ENCODE data around the gene ZNRF4. TPM values are rescaled to one million over a fixed set of nuclear protein-coding genes. Genes with fewer than 3 reads are reported as not detected.
"Not testable (repeated sequence)": the region's sequence is repeated elsewhere in the genome, so short reads cannot be mapped to it uniquely, and the experiment has no call there.

Gene ZNRF4, protein sequence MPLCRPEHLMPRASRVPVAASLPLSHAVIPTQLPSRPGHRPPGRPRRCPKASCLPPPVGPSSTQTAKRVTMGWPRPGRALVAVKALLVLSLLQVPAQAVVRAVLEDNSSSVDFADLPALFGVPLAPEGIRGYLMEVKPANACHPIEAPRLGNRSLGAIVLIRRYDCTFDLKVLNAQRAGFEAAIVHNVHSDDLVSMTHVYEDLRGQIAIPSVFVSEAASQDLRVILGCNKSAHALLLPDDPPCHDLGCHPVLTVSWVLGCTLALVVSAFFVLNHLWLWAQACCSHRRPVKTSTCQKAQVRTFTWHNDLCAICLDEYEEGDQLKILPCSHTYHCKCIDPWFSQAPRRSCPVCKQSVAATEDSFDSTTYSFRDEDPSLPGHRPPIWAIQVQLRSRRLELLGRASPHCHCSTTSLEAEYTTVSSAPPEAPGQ
- total RNA-seq: not detected in 2 replicates

DNA sequence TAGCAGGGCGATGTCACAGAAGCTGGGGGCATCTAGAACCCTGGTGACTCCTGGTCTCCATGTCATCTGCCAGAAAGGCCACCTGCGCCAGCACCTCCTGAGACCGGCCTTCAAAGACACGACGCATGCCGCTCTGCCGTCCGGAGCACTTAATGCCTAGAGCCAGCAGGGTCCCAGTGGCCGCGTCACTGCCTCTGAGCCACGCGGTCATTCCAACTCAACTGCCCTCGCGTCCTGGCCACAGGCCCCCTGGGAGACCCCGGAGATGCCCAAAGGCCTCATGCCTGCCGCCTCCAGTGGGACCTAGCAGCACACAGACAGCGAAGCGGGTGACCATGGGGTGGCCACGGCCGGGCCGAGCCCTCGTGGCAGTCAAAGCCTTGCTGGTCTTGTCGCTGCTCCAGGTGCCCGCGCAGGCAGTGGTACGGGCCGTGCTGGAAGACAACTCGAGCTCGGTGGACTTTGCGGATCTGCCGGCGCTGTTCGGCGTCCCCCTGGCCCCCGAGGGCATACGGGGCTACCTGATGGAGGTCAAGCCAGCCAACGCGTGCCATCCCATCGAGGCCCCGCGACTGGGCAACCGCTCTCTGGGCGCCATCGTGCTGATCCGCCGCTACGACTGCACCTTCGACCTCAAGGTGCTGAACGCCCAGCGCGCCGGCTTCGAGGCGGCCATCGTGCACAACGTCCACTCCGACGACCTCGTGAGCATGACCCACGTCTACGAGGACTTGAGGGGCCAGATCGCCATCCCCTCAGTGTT is at the start of gene ZNRF4:
Gene ZNRF4, plus strand, starts transcription at position 51 of the 763 bp plus-strand sequence. Its CDS starts 75 bp downstream, at position 126.
- DNase-seq (ENCODE audit: extremely low read depth, low read depth, low spot score): no peak

- DNase-seq (ENCODE audit: extremely low read depth, low read depth, low spot score): not testable (repeated sequence)
Observed at GRCh38 chr19:5406198-5406597, 49.0 kb upstream of the ZNRF4 start.

DNA sequence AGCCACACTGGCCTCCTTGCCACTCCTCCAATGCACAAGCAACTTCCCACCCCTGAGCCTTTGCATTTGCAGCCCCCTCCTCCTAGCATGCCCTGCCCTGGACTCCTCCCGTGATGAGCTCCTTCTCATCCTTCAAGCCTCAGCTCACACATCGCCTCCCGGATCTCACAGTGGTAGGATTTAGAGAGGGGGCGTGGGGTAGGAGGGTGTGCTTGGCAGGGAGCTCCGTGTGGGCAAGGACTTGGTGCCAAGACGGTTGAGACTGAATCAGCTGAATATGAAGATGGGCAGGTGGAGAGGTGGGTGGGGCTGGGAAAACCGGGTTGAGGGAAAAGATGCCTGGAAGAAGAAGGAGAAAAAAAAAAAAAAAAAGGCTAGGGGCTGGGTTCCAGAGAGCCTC is 48.4 kb upstream of the ZNRF4 start:
- DNase-seq (ENCODE audit: extremely low read depth, low read depth, low spot score): no peak

- peak; percentile 10 for DNase-seq (ENCODE audit: extremely low read depth, low read depth, low spot score)
Observed at GRCh38 chr19:5407356-5407755, 47.9 kb upstream of the ZNRF4 start.

DNA sequence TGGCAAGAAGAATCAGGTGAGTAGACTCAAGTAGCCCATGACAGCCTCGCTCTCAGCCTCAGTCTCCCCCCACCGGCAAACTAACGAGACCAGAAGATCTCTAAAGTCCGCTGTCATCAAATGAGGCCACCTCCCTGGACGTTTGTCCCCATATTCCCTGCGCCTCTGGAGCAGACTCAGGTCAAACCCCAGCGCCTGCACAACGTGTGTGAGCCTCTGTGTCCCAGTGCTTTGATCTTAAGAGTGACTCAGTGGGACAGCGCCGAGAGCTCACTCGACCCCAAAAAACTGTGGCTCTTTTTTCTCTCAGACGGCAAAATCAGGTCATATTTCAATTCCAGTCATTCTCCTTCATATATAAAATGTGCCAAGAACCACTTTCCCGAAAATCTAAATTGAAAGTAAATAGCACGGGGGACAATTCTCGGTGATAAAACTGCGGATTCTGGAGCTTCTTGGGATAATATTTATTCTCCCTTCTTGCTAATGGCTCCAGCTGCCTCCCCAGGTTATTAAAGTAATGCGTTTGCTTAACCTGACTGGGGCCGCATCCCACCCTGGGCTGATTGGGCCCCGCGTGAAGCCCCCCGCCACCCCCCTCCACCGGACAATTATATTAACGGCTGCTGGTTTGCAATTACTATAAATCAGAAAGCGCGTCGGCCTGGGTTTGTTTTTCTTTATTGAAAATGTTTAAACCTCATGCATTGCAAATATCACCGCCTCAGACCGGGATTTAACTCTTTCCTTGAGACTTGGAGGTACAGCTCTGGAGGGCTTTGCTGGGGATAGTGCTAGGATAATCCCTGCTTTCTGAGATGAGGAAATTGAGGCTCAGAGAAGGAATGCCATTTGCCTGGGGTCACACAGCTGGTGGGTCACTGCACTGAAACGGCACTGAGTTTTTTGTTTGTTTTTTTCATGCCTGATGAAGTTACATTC is 37.5 kb upstream of the ZNRF4 start:
- DNase-seq (ENCODE audit: extremely low read depth, low read depth, low spot score): no peak

GRCh38 chr19:5418677-5419076 is 36.5 kb upstream of the ZNRF4 start:
- no peak for DNase-seq (ENCODE audit: extremely low read depth, low read depth, low spot score)

- DNase-seq (ENCODE audit: extremely low read depth, low read depth, low spot score): no peak
Observed at GRCh38 chr19:5420953-5421352, 34.3 kb upstream of the ZNRF4 start.

DNA sequence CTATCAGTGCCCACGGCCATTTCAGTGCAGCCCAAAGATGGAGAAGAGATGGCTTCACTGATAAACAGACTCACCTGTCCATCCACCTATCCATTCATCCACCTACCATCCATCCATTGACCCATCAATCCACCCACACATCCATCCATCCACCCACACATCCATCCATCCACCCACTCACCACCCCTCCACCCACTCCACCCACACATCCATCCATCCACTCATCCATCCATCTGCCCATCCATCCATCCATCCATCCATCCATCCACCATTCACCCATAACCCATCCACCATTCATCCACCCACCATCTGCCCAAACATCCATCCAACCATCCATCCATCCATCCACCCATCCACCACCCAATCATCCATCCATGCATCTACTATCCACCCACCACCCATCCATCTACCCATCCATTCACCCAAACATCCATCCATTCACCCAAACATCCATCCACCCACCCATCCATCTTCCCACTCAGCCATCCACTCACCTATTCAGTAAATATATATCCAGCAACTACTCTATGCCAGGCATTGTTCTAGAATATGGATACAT is 31.6 kb upstream of the ZNRF4 start:
- no peak for DNase-seq (ENCODE audit: extremely low read depth, low read depth, low spot score)

GRCh38 chr19:5424192-5424973 is 30.8 kb upstream of the ZNRF4 start:
- DNase-seq (ENCODE audit: extremely low read depth, low read depth, low spot score): no peak

GRCh38 chr19:5425260-5425659 is 30.0 kb upstream of the ZNRF4 start:
- no peak for DNase-seq (ENCODE audit: extremely low read depth, low read depth, low spot score)

DNA sequence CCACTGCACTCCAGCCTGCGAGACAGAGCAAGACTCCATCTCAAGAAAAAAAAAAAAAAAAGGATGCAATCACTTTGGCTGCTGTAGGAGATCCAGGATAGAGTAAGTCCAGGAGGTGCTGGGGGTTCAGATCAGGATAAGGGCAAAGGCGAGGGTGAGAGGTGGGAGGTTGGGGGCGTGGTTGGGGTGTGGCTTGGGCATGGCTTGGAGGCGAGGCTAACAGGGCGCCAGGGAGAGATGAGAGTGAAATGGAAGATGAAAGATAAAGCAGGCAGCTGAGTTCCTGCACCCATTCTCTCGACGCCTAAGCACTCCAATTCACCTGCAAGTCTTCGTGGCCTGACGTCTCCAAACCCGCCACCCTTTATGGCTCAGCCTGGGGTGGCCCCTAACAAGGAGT is 25.0 kb upstream of the ZNRF4 start:
- no peak for DNase-seq (ENCODE audit: extremely low read depth, low read depth, low spot score)

DNA sequence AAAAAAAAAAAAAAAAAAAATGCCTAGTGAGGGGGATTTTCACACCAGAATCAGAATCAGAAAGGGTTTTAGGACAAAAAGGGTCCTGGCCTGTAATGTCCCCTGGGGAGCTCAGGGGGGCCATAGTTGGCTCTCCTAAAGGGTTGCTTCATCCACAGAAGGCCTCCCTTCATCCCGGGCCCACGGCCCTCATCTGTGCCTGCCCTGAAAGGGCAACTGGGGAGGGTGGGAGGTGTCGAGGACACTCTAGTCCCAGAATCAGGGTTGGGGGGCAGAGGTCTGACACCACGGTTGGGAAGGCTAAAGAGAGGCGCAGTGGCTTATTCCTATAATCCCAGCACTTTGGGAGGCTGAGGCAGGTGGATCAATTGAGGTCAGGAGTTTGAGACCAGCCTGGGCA is 22.5 kb upstream of the ZNRF4 start:
- DNase-seq (ENCODE audit: extremely low read depth, low read depth, low spot score): no peak

DNA sequence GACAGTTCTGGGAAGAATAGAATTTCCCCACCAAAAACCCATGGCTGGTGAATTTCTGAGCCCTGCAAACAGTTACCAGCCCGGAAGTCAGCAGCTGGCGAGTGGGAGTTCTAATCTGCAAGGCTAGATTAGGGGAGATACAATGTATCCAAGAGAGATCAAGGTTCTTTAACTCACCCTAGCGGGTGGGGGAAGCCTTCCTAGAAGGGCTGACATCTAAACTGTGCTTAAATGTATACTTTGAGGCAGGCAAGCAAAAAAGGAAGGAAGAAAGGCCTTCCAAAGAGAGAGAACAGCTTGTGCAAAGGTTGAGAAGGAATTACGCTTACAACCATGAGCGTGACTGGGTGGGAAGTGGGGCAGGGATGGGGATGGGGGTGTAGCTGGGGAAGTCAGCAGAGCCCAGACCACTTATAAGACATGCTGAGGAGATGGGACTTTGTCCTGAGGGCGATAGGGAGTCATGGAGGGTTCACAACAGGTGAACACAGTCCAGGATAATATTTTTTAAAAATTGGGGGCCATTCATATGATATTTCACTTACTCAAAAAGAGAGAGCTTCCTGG is 20.8 kb upstream of the ZNRF4 start:
- no peak for DNase-seq (ENCODE audit: extremely low read depth, low read depth, low spot score)

- no peak for DNase-seq (ENCODE audit: extremely low read depth, low read depth, low spot score)
Observed at GRCh38 chr19:5434970-5435641, 20.1 kb upstream of the ZNRF4 start.

- no peak for DNase-seq (ENCODE audit: extremely low read depth, low read depth, low spot score)
Observed at GRCh38 chr19:5435642-5436017, 19.6 kb upstream of the ZNRF4 start.

DNA sequence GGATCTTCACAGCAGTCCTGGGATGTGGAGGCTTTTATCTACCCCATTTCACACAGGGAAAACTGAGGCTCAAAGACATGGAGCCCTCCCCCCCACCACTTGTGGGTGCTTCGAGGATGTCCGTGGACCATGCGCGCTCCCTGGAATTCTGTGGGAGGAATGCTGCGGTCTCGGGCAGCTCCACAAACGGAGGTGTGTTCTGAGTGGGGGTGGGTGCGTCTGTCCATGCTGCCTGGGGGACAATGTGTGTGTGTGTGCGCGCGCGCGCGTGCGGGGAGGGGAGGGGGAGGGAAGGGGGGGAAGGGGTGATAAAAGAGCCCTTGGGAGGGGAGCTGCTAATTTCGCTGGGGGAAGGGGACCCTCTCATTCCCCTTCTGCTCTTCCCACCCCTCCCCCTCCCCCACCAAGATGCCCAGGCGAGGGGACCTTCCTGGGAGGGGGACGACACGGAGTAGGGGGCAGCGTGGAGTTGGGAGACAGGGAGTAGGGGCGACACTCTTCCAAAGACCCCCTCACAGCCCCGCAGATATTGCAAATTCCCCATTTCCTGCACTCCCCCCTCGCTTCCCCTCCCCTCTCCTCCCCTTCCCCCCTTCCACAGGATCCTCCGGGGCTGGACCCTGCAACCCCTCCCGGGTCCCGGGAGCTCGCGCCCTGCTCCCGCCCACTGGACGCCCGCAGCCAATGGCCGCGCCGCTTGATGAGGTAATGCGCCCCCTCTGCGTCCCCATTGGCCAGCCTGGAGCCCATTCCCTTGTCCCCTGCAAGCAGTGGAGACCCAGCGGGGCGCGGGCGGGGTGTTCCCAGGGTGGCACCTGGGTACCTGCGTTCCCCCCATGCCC is 18.9 kb upstream of the ZNRF4 start:
- no peak for DNase-seq (ENCODE audit: extremely low read depth, low read depth, low spot score)

- DNase-seq (ENCODE audit: extremely low read depth, low read depth, low spot score): no peak
Observed at GRCh38 chr19:5436948-5437306, 18.3 kb upstream of the ZNRF4 start.

DNA sequence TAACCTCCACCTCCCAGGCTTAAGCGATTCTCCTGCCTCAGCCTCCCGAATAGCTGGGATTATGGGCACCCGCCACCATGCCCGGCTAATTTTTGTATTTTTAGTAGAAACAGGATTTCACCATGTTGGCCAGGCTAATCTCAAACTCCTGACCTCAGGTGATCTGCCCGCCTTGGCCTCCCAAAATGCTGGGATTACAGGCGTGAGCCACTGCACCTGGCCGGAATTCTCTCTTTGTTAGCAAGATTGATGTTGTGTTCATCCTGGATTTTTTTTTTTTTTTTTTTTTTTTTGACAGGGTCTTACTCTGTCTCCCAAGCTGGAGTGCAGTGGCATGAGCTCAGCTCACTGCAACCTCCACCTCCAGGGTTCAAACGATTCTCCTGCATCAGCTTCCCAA is 16.5 kb upstream of the ZNRF4 start:
- DNase-seq (ENCODE audit: extremely low read depth, low read depth, low spot score): not testable (repeated sequence)

All from glomerular endothelial cell (primary cell).